Measurements from ENCODE around the gene KLHL15.

DNA sequence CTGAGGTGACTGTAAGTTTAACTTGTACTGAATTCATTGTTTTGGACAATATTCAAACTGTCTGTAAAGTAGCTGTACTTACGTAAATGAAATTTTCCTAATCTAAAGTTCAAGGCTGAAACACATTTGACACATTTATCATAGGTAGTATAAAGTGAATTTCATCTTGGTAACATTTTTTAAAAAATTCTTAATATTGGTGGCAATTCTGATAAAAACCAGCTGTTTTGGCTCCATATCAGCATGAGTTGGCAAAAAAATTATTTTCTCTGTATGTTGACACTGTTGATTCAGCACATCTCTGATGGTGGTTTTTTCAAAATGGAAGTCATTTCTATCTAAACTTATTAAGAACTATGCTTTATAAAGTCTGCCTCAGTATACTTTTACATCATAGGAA is 88.3 kb downstream of the KLHL15 start:
- TF ChIP-seq, protein P1, sequence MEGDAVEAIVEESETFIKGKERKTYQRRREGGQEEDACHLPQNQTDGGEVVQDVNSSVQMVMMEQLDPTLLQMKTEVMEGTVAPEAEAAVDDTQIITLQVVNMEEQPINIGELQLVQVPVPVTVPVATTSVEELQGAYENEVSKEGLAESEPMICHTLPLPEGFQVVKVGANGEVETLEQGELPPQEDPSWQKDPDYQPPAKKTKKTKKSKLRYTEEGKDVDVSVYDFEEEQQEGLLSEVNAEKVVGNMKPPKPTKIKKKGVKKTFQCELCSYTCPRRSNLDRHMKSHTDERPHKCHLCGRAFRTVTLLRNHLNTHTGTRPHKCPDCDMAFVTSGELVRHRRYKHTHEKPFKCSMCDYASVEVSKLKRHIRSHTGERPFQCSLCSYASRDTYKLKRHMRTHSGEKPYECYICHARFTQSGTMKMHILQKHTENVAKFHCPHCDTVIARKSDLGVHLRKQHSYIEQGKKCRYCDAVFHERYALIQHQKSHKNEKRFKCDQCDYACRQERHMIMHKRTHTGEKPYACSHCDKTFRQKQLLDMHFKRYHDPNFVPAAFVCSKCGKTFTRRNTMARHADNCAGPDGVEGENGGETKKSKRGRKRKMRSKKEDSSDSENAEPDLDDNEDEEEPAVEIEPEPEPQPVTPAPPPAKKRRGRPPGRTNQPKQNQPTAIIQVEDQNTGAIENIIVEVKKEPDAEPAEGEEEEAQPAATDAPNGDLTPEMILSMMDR (conservative IDR thresholded peaks at IDR 0.05; ENCODE audit: low read depth in 2 of 2): no peak
- TF ChIP-seq EZH2 (IDR thresholded peaks at IDR 0.05; ENCODE audit: low read depth, unreplicated experiment) (no peak), POLR2AphosphoS5 (IDR thresholded peaks at IDR 0.05; ENCODE audit: low read depth) (no peak), JUNB (IDR thresholded peaks at IDR 0.05; ENCODE audit: unreplicated experiment) (no peak), NANOG (IDR thresholded peaks at IDR 0.05; ENCODE audit: borderline replicate concordance) (no peak), CREB1 (CRISPR knock-in tag; IDR thresholded peaks at IDR 0.05; ENCODE audit: low read depth) (no peak), EZH2phosphoT487 (IDR thresholded peaks at IDR 0.05; ENCODE audit: unreplicated experiment) (no peak)
- TF ChIP-seq, protein P2, sequence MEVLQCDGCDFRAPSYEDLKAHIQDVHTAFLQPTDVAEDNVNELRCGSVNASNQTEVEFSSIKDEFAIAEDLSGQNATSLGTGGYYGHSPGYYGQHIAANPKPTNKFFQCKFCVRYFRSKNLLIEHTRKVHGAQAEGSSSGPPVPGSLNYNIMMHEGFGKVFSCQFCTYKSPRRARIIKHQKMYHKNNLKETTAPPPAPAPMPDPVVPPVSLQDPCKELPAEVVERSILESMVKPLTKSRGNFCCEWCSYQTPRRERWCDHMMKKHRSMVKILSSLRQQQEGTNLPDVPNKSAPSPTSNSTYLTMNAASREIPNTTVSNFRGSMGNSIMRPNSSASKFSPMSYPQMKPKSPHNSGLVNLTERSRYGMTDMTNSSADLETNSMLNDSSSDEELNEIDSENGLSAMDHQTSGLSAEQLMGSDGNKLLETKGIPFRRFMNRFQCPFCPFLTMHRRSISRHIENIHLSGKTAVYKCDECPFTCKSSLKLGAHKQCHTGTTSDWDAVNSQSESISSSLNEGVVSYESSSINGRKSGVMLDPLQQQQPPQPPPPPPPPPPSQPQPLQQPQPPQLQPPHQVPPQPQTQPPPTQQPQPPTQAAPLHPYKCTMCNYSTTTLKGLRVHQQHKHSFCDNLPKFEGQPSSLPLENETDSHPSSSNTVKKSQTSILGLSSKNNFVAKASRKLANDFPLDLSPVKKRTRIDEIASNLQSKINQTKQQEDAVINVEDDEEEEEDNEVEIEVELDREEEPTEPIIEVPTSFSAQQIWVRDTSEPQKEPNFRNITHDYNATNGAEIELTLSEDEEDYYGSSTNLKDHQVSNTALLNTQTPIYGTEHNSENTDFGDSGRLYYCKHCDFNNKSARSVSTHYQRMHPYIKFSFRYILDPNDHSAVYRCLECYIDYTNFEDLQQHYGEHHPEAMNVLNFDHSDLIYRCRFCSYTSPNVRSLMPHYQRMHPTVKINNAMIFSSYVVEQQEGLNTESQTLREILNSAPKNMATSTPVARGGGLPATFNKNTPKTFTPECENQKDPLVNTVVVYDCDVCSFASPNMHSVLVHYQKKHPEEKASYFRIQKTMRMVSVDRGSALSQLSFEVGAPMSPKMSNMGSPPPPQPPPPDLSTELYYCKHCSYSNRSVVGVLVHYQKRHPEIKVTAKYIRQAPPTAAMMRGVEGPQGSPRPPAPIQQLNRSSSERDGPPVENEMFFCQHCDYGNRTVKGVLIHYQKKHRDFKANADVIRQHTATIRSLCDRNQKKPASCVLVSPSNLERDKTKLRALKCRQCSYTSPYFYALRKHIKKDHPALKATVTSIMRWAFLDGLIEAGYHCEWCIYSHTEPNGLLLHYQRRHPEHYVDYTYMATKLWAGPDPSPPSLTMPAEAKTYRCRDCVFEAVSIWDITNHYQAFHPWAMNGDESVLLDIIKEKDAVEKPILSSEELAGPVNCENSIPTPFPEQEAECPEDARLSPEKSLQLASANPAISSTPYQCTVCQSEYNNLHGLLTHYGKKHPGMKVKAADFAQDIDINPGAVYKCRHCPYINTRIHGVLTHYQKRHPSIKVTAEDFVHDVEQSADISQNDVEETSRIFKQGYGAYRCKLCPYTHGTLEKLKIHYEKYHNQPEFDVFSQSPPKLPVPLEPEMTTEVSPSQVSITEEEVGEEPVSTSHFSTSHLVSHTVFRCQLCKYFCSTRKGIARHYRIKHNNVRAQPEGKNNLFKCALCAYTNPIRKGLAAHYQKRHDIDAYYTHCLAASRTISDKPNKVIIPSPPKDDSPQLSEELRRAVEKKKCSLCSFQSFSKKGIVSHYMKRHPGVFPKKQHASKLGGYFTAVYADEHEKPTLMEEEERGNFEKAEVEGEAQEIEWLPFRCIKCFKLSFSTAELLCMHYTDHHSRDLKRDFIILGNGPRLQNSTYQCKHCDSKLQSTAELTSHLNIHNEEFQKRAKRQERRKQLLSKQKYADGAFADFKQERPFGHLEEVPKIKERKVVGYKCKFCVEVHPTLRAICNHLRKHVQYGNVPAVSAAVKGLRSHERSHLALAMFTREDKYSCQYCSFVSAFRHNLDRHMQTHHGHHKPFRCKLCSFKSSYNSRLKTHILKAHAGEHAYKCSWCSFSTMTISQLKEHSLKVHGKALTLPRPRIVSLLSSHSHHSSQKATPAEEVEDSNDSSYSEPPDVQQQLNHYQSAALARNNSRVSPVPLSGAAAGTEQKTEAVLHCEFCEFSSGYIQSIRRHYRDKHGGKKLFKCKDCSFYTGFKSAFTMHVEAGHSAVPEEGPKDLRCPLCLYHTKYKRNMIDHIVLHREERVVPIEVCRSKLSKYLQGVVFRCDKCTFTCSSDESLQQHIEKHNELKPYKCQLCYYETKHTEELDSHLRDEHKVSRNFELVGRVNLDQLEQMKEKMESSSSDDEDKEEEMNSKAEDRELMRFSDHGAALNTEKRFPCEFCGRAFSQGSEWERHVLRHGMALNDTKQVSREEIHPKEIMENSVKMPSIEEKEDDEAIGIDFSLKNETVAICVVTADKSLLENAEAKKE (CRISPR knock-in tag; IDR thresholded peaks at IDR 0.05): no peak
- TF ChIP-seq, protein P3, sequence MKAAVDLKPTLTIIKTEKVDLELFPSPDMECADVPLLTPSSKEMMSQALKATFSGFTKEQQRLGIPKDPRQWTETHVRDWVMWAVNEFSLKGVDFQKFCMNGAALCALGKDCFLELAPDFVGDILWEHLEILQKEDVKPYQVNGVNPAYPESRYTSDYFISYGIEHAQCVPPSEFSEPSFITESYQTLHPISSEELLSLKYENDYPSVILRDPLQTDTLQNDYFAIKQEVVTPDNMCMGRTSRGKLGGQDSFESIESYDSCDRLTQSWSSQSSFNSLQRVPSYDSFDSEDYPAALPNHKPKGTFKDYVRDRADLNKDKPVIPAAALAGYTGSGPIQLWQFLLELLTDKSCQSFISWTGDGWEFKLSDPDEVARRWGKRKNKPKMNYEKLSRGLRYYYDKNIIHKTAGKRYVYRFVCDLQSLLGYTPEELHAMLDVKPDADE (IDR thresholded peaks at IDR 0.05): no peak
- TF ChIP-seq, protein P4, sequence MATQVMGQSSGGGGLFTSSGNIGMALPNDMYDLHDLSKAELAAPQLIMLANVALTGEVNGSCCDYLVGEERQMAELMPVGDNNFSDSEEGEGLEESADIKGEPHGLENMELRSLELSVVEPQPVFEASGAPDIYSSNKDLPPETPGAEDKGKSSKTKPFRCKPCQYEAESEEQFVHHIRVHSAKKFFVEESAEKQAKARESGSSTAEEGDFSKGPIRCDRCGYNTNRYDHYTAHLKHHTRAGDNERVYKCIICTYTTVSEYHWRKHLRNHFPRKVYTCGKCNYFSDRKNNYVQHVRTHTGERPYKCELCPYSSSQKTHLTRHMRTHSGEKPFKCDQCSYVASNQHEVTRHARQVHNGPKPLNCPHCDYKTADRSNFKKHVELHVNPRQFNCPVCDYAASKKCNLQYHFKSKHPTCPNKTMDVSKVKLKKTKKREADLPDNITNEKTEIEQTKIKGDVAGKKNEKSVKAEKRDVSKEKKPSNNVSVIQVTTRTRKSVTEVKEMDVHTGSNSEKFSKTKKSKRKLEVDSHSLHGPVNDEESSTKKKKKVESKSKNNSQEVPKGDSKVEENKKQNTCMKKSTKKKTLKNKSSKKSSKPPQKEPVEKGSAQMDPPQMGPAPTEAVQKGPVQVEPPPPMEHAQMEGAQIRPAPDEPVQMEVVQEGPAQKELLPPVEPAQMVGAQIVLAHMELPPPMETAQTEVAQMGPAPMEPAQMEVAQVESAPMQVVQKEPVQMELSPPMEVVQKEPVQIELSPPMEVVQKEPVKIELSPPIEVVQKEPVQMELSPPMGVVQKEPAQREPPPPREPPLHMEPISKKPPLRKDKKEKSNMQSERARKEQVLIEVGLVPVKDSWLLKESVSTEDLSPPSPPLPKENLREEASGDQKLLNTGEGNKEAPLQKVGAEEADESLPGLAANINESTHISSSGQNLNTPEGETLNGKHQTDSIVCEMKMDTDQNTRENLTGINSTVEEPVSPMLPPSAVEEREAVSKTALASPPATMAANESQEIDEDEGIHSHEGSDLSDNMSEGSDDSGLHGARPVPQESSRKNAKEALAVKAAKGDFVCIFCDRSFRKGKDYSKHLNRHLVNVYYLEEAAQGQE (IDR thresholded peaks at IDR 0.05; ENCODE audit: unreplicated experiment): no peak

Data from GM23338 (cell line).